ENCODE measurements around the gene RELL1.

RELL1 gene

GRCh38 chr4:37734989-37735388 lies 48.8 kb upstream of the RELL1 start:
- TF ChIP-seq ZNF350 (tag by site-specific recombination; IDR thresholded peaks at IDR 0.05) (no peak), GFI1B (tag by site-specific recombination; IDR thresholded peaks at IDR 0.05) (no peak), ZBTB48 (tag by site-specific recombination; IDR thresholded peaks at IDR 0.05) (no peak), MEIS1 (CRISPR knock-in tag; IDR thresholded peaks at IDR 0.05; ENCODE audit: borderline replicate concordance) (no peak), ZNF768 (tag by site-specific recombination; IDR thresholded peaks at IDR 0.05) (no peak), ZNF621 (tag by site-specific recombination; IDR thresholded peaks at IDR 0.05) (no peak), ZSCAN5A (tag by site-specific recombination; IDR thresholded peaks at IDR 0.05) (no peak), ZNF202 (tag by site-specific recombination; IDR thresholded peaks at IDR 0.05; ENCODE audit: borderline replicate concordance) (no peak), ZNF292 (tag by site-specific recombination; IDR thresholded peaks at IDR 0.05; ENCODE audit: borderline replicate concordance, low read depth) (no peak), ZNF510 (tag by site-specific recombination; IDR thresholded peaks at IDR 0.05; ENCODE audit: insufficient replicate concordance) (no peak)
- H3K36me3 ChIP-seq (ENCODE audit: control insufficient read depth in 2 of 2, insufficient read depth in 1 of 2, low read length in 2 of 2): no peaks in the 10 kb centered on the region
- H3K9me3 ChIP-seq (ENCODE audit: control insufficient read depth, insufficient read depth, low read depth, low read length): no peaks in the 10 kb centered on the region
- no peak overlapping the region for H3K4me3 ChIP-seq (ENCODE audit: low read depth, low read length)
- H3K27ac ChIP-seq (ENCODE audit: extremely low read depth, low read depth, low read length): no peak overlapping the region
- H3K4me1 ChIP-seq (ENCODE audit: control insufficient read depth, insufficient read depth, low read length): no peaks in the 10 kb centered on the region
- ChIA-PET CTCF (no interaction called here), POLR2A (no interaction called here)

GRCh38 chr4:37733240-37733867 lies 47.2 kb upstream of the RELL1 start:
- no peak for TF ChIP-seq ZNF148 (tag by site-specific recombination; IDR thresholded peaks at IDR 0.05; ENCODE audit: borderline replicate concordance)
- TF ChIP-seq ZBTB10 (tag by site-specific recombination; IDR thresholded peaks at IDR 0.05): no peak
- TF ChIP-seq ZNF114 (tag by site-specific recombination; IDR thresholded peaks at IDR 0.05): no peak
- TF ChIP-seq ZNF670 (tag by site-specific recombination; IDR thresholded peaks at IDR 0.05; ENCODE audit: low read depth): no peak
- no peak for TF ChIP-seq ZNF488 (tag by site-specific recombination; IDR thresholded peaks at IDR 0.05)
- no peak for TF ChIP-seq ZNF121 (tag by site-specific recombination; IDR thresholded peaks at IDR 0.05)
- no peak for TF ChIP-seq PRDM6 (tag by site-specific recombination; IDR thresholded peaks at IDR 0.05)
- TF ChIP-seq ZNF596 (tag by site-specific recombination; IDR thresholded peaks at IDR 0.05): no peak
- no peak for TF ChIP-seq ZNF266 (tag by site-specific recombination; IDR thresholded peaks at IDR 0.05; ENCODE audit: low read depth)
- no peak for TF ChIP-seq ZNF654 (tag by site-specific recombination; IDR thresholded peaks at IDR 0.05; ENCODE audit: low read depth)
- no peak for TF ChIP-seq ZNF140 (tag by site-specific recombination; IDR thresholded peaks at IDR 0.05)
- no peak for TF ChIP-seq ZNF76 (tag by site-specific recombination; IDR thresholded peaks at IDR 0.05; ENCODE audit: borderline replicate concordance, low read depth)
- no peak for TF ChIP-seq PBX3 (CRISPR knock-in tag; IDR thresholded peaks at IDR 0.05)
- TF ChIP-seq YY2 (tag by site-specific recombination; IDR thresholded peaks at IDR 0.05): no peak
- no peak for TF ChIP-seq ZNF416 (tag by site-specific recombination; IDR thresholded peaks at IDR 0.05)

More at GRCh38 chr4:37733240-37733867, 47.2 kb upstream of the RELL1 start:
- H3K4me1 ChIP-seq (ENCODE audit: control insufficient read depth, insufficient read depth, low read length): no peaks in the 10 kb centered on the region
- H3K4me3 ChIP-seq (ENCODE audit: low read depth, low read length): no peak overlapping the region
- H3K27ac ChIP-seq (ENCODE audit: extremely low read depth, low read depth, low read length): no peak overlapping the region
- POLR2A ChIA-PET: no interaction called here
- CTCF ChIA-PET: interaction anchor here (0.6 to 1.1 kb wide), 3 partner anchors 9 to 27 kb away, joined by 3 to 4 read pairs (median 3); no protein-coding TSS in a partner anchor
- H3K36me3 ChIP-seq (ENCODE audit: control insufficient read depth in 2 of 2, insufficient read depth in 1 of 2, low read length in 2 of 2): no peaks in the 10 kb centered on the region
- no peaks in the 10 kb centered on the region for H3K9me3 ChIP-seq (ENCODE audit: control insufficient read depth, insufficient read depth, low read depth, low read length)
